Panc1 (cell line): ENCODE results near the gene NCKAP5. TPM values are rescaled to one million over a fixed set of nuclear protein-coding genes. Genes with fewer than 3 reads are reported as not detected.

ENCODE experiments used
- ATAC-seq: fragments of 200-7000 bp; cut with Tn5 transposase; 2 replicates; pipeline ENCODE4 v1.9.1; 2020; ENCODE audit warnings: mild to moderate bottlenecking, moderate library complexity
- BruUV-seq: library from RNA; stranded (reverse); fragments of 400-500 nt; replicated peaks from 2 replicates; lab custom pipeline; 2021; lab: Mats Ljungman, UMichigan
- CTCF ChIA-PET: fragments of 300-600 bp; sonication (Branson Sonifier 250); formaldehyde crosslinking; loops from one replicate; lab custom pipeline; 2022; ENCODE audit warnings: antibody characterized with exemption; lab: Charles Lee
- POLR2A ChIA-PET: fragments of 300-600 bp; sonication (Branson Sonifier 250); formaldehyde crosslinking; loops from one replicate; lab custom pipeline; 2022; ENCODE audit warnings: antibody characterized with exemption; lab: Charles Lee
- DNase-seq: peaks from one replicate; pipeline ENCODE4 v3.0.0-alpha.2; 2010; ENCODE audit warnings: low read depth, low spot score
- H3K27ac ChIP-seq: 2 replicates; pipeline ENCODE4 v1.5.1; 2011; ENCODE audit warnings: mild to moderate bottlenecking, low read length, inconsistent platforms
- H3K27me3 ChIP-seq: fragments of 200-500 bp; sonication (Bioruptor generic); 2 replicates; pipeline ENCODE4 v1.6.0; 2014; ENCODE audit warnings: low read length, inconsistent platforms; ENCODE audit not compliant: control insufficient read depth, insufficient read depth
- H3K36me3 ChIP-seq: fragments of 200-500 bp; sonication (Bioruptor generic); 2 replicates; pipeline ENCODE4 v1.5.1; 2014; ENCODE audit warnings: inconsistent platforms, mild to moderate bottlenecking, low read length, moderate library complexity; ENCODE audit not compliant: control insufficient read depth, insufficient read depth
- H3K4me1 ChIP-seq: 2 replicates; pipeline ENCODE4 v1.5.1; 2011; ENCODE audit warnings: inconsistent platforms, mild to moderate bottlenecking, low read length, moderate library complexity; ENCODE audit not compliant: control insufficient read depth, insufficient read depth
- H3K4me3 ChIP-seq, 2 experiments: 2 replicates each; pipeline ENCODE4 v1.5.1; 2011 to 2012; ENCODE audit warnings: low read depth in 2 of 2, low read length in 2 of 2, mild to moderate bottlenecking in 2 of 2, inconsistent platforms in 1 of 2, moderate library complexity in 1 of 2
- H3K9me3 ChIP-seq: fragments of 200-500 bp; sonication (Bioruptor generic); 2 replicates; pipeline ENCODE4 v1.5.1; 2014; ENCODE audit warnings: low read depth, mild to moderate bottlenecking, inconsistent platforms, low read length, moderate library complexity; ENCODE audit not compliant: control insufficient read depth, insufficient read depth
- CTCF ChIP-seq: fragments of 450-650 bp; IDR thresholded peaks from 2 replicates; pipeline ENCODE4 v1.5.1; 2017; ENCODE audit warnings: mild to moderate bottlenecking
- POLR2AphosphoS5 ChIP-seq: IDR thresholded peaks from 2 replicates; pipeline ENCODE4 v1.6.1; 2012; ENCODE audit warnings: mild to moderate bottlenecking, low read depth, low read length, moderate library complexity
- REST ChIP-seq, 2 experiments: IDR thresholded peaks; 2 replicates each; pipeline ENCODE4 v1.6.1; 2011 to 2012; ENCODE audit warnings: low read depth in 2 of 2, control low read depth in 1 of 2, low read length in 1 of 2, mild to moderate bottlenecking in 1 of 2, moderate library complexity in 1 of 2; ENCODE audit not compliant: insufficient read depth in 1 of 2
- SIN3A ChIP-seq: IDR thresholded peaks from 2 replicates; pipeline ENCODE4 v1.6.1; 2012; ENCODE audit warnings: low read depth, mild to moderate bottlenecking, low read length, moderate library complexity, borderline replicate concordance; ENCODE audit not compliant: insufficient read depth
- TCF7L2 ChIP-seq: IDR thresholded peaks from 2 replicates; pipeline ENCODE4 v1.6.1; 2011; ENCODE audit warnings: mild to moderate bottlenecking, low read depth, low read length, inconsistent platforms
- in situ Hi-C: cut with HindIII; loops from 2 replicates; pipeline ENCODE4 v1.10.0; 2016; ENCODE audit warnings: low sequenced_read_pairs, low pct_unique_long_range_greater_than_20kb
- intact Hi-C: fragments of 100-400 bp; cut with micrococcal nuclease; formaldehyde crosslinking; loops from one replicate; pipeline ENCODE4 v1.10.0; 2022; ENCODE audit not compliant: unreplicated experiment
- total RNA-seq: library from RNA; stranded (reverse); gene quantifications from one replicate; pipeline ENCODE4 v1.2.1, GENCODE V29; 2021; ENCODE audit not compliant: unreplicated experiment

Gene NCKAP5
- total RNA-seq, 1 experiment from 2014 or later, result 0.10 TPM

GRCh38 chr2:133426791-133427190 is 141.5 kb downstream of the NCKAP5 start:
- BruUV-seq, result no TSS peak
- CTCF ChIA-PET, result no interaction called here
- Histone ChIP-seq H3K36me3 (no peaks in the 10 kb centered on the region; the same call in 1 of the 2 replicates), H3K27ac (no peak overlapping the region), H3K4me1 (no peaks in the 10 kb centered on the region), H3K27me3 (no peaks in the 10 kb centered on the region), H3K9me3 (no peaks in the 10 kb centered on the region), H3K4me3 (no peak overlapping the region)
- POLR2A ChIA-PET, result no interaction called here
- ATAC-seq (no peak), DNase-seq (no peak)
- TF ChIP-seq SIN3A (no peak), CTCF (no peak), TCF7L2 (no peak), POLR2AphosphoS5 (no peak), REST (IDR thresholded peaks at IDR 0.05; ENCODE audit: insufficient read depth in 1 of 2, low read depth in 2 of 2, low read length in 1 of 2) (no peak)
- in situ Hi-C loops, result no loop called here
- intact Hi-C loops, result no loop called here

GRCh38 chr2:133425612-133426011 is 142.7 kb downstream of the NCKAP5 start:
- BruUV-seq, result no TSS peak
- Histone ChIP-seq H3K27me3 (no peaks in the 10 kb centered on the region), H3K4me3 (no peak overlapping the region), H3K27ac (no peak overlapping the region), H3K9me3 (no peaks in the 10 kb centered on the region), H3K4me1 (no peaks in the 10 kb centered on the region), H3K36me3 (no peaks in the 10 kb centered on the region; the same call in 1 of the 2 replicates)
- TF ChIP-seq CTCF (no peak), SIN3A (no peak), REST (IDR thresholded peaks at IDR 0.05; ENCODE audit: insufficient read depth in 1 of 2, low read depth in 2 of 2, low read length in 1 of 2) (no peak), TCF7L2 (no peak), POLR2AphosphoS5 (no peak)
- in situ Hi-C loops, result no loop called here
- ChIA-PET CTCF (no interaction called here), POLR2A (no interaction called here)
- DNase-seq (no peak), ATAC-seq (no peak)
- intact Hi-C loops, result no loop called here
